Sciatic nerve (tissue), 2 donors: ENCODE measurements around the gene SCFD2. TPM values are rescaled to one million over a fixed set of nuclear protein-coding genes. Genes with fewer than 3 reads are reported as not detected.
"Not testable (repeated sequence)": the region's sequence is repeated elsewhere in the genome, so short reads cannot be mapped to it uniquely, and the experiment has no call there.

Experiments used
- ATAC-seq: fragments of 200-7000 bp; cut with Tn5 transposase; one replicate; pipeline ENCODE4 v1.9.1; 2020; ENCODE audit warnings: mild to moderate bottlenecking, moderate library complexity
- DNase-seq: peaks from one replicate; pipeline ENCODE4 v3.0.0-alpha.2; 2020; ENCODE audit warnings: low spot score
- intact Hi-C: fragments of 100-400 bp; cut with DNase I; formaldehyde crosslinking; loops from one replicate; pipeline ENCODE4 v1.14.2; 2022
- total RNA-seq: library from RNA; stranded (reverse); fragmentation: NEBNext Ultra II Directional; extraction: Animal tissue kit (Norgen Biotek cat#: 25700); gene quantifications from one replicate; pipeline ENCODE4 v1.2.1, GENCODE V29; 2021
- donor health status: DM: no; HTN: no; CAD: no.
- donor health status: DM: no; HTN: no; CAD: no.

The SCFD2 gene
- total RNA-seq, 1 donor from 2014 or later, result 16.3 TPM

DNA sequence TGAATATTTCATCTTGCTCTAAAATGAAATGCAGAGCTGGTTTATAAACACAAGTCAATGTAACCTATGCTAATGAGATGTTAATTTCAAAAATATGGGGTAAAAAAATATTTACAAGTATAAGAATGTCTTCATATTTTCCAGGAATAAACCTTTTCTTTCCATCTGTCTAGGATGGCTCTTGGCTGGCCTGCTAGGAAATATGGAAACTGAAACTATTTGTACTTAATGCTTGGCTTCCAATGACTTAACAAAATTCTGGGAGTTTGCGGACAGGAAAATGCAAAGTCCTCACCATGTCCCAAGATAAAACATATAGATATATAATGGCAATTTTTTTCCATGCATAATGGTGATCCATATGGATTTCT, 168.1 kb downstream of the SCFD2 start:
- intact Hi-C loops, result no loop called here
- DNase-seq (no peak), ATAC-seq (no peak)

DNA sequence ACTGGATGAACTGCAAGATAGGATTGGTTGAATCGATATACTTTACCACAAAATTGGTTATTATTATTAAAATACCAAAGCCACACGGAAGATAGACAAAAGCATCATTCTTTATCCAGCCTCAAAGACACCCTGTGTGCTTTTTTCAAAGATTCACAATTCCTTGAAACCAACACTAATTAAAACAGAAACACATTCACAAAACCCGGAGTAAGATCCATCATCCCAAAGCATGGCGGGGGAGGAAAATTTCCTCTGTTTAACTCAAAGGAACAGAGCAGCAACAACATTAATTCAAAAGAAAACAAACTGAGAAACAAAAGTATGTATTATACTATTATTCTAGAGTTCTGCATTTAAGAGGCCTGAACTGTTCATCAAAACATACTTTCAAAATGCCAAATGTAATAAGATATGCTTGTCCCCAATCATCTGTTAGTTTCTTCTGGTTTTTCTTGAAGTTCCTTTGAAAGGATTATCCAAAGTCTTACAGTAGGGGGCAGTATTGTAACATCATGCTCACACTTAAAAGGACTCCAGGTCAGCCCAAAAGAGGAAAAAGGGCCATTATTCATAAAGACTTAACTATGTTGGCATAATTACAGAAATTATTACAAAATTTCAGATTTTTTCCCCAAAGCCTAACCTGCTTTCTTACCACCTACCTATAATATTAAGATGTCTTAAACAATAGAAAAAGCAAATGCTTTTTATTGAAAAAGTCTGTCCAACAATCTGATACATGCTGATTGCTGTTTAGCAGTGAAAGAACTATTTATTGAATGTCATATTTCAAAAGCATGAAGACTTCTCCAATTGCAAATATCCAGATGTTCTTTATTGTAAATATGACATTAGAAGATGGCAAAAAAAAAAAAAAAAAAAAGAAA, 168.7 kb downstream of the SCFD2 start:
- DNase-seq, result no peak
- intact Hi-C loops, result no loop called here
- peak; percentile 88 for ATAC-seq

GRCh38 chr4:53195815-53196661, 169.8 kb downstream of the SCFD2 start:
- no peak for DNase-seq
- ATAC-seq, result no peak
- intact Hi-C loops, result no loop called here

- no peak for ATAC-seq
- intact Hi-C loops, result no loop called here
- no peak for DNase-seq
These were observed 171.1 kb downstream of the SCFD2 start for GRCh38 chr4:53194727-53195126.

DNA sequence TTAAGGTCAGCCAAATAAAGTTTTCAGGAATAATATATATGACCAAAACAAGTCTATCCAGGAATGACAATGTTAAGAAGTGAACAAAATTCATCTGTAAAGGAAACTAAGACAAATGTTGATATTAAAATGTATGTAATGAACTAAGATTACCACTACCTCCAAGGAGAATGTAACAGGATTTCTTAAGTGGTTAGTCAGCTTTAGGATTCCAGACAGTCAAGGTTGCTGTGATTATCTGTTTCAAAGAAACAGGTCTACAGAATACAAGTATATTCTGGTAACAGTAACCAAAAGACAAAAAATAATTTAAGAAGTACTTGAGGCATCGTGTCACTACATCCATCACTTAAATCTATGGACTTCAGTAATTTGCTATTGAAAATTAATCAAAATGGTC, 172.8 kb downstream of the SCFD2 start:
- ATAC-seq (no peak), DNase-seq (no peak)
- intact Hi-C loops, result no loop called here

DNA sequence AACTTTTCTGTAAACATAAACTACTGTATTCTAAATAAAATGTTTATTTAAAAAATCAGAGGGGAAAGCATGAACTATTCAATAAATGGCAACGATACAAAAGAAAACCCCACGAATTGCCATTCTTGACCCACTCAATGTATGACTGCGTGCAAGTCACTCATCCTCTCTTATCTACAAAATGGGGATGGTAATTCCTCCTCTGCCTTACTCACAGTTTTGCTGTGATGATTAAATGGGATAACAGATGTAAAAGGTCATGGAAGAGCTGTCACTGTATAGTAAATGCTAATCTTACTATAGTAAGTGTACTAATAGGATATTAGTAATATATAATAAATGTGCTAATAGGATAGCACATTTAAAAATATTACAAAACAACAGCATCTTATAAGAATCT, 173.4 kb downstream of the SCFD2 start:
- DNase-seq (no peak), ATAC-seq (no peak)
- intact Hi-C loops, result no loop called here

DNA sequence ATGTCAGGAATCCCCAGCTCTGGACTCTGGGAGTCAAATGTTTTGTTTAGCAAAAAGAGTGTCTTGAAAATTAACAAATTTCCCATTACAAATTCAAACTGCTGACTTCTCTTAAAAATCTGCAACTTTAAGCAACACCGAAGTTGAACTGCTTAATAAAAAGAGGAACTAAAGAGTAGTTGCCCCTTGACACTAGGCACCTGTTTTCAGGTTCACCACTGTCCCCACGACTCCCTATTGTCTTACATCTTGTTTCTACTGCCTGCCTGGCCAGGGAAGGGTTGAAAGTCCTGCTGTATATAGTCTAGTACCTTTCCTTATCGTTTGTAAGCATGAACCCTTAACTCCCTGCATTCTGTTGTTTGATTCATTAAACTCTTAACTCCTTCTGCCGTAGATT, 173.9 kb downstream of the SCFD2 start:
- intact Hi-C loops, result no loop called here
- DNase-seq (no peak), ATAC-seq (no peak)

DNA sequence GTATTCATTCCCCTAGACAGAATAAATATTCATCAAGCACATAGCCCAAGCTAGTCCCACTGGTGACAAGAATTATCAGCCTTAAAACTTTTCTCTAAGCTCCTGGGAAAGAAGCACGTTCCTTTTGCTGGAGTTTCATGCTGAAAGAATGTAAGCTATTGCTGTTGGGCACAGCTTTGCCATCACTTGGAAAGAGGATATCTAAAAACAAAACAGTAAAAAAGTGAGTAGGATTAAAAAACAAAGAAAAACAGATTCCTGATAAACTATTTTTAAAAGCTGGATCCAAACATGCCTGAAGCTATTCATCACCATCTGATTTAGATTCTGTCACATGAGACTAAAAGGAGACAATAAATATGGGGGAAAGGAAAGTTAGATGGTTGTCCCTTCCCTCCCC, 176.8 kb downstream of the SCFD2 start:
- ATAC-seq (no peak), DNase-seq (no peak)
- intact Hi-C loops, result no loop called here

DNA sequence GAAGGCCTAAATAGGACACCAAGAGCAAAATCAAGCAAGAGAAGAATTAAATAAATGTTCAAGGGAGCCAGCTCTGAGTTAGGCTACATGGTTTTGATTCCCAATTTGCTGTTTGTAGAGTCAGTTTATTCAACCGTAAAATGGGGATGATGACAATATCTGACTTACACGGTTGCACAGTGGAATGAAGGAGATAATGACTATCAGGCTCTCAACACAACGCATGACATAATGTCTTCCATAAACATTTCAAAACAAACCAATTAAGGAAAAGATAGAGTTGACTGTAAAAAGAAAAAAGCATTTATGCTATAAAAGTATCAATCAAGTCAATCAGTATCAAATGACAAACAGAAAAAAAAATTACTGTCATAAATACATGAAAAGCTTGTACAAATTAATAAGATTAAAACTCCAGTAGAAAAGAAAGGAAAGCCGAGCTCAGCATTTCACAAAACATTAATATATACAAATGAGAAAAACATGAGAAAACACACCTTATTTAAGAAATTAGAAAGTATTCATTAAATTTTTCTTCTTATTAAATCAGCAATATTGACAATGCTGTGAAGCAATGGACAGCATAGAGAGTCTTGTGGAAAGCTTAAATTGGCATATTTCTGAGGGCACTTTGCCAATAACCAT, 179.0 kb downstream of the SCFD2 start:
- intact Hi-C loops, result no loop called here

DNA sequence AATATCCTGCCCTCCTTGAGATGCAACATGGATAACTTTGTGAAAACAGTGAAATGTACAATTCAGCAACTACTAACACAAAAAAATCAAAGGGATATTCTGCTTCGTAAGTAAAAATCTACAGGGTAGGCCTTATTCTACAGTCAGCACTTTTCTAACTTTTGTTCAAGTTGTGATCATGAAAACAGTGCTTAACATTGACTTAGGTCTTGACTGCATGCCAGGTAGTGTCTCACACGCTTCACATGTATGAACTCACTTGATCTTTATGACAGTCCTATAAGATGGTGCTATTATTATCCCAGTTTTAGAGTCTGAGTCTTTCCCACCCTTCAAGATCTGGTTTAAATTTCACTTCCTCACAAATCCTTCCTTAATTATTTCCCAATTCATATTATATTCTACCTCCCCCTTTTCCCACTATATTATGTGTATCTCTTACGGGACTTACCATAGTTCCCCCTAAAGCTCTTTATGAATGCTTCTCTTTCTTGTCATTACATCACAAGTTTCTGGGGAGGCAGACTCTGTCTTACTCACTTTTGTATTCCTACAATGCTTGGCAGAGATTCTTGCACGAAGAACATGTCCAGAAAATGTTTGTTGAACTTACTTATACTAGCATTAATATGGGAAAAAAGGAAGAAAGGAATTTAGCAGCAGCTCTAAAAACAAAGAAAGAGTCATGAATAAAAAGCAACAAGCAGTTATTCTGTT, 179.8 kb downstream of the SCFD2 start:
- no peak for ATAC-seq
- no peak for DNase-seq
- intact Hi-C loops, result no loop called here

More for the DNA sequence above, 179.0 kb downstream of the SCFD2 start:
- DNase-seq, result no peak
- ATAC-seq, result no peak

DNA sequence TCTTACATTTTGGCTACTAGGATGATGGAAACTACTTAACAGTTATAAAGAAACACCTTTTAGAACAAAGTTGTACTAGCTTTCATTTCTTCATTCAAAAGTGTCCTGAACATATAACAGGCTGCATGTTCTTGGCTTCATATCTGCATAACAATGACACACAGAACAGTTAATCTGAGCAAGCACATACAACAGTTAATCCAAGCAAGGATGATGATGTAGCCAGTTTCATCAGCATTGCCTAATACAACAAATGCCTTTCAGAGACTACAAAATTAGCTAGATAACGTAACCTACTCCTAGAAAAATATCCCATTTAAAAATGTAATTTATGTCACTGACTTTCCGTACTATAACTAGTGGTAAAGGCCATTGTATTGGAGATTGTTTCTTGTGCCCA, 182.1 kb downstream of the SCFD2 start:
- DNase-seq (no peak), ATAC-seq (no peak)
- intact Hi-C loops, result no loop called here

- ATAC-seq, intact Hi-C loops, DNase-seq: not testable (repeated sequence)
These were observed 188.1 kb downstream of the SCFD2 start for GRCh38 chr4:53177751-53178150.

GRCh38 chr4:53175640-53176039, 190.2 kb downstream of the SCFD2 start:
- DNase-seq, result no peak
- intact Hi-C loops, result no loop called here
- no peak for ATAC-seq

- ATAC-seq (no peak), DNase-seq (no peak)
- intact Hi-C loops, result no loop called here
These were observed 191.0 kb downstream of the SCFD2 start for GRCh38 chr4:53174823-53175222.

DNA sequence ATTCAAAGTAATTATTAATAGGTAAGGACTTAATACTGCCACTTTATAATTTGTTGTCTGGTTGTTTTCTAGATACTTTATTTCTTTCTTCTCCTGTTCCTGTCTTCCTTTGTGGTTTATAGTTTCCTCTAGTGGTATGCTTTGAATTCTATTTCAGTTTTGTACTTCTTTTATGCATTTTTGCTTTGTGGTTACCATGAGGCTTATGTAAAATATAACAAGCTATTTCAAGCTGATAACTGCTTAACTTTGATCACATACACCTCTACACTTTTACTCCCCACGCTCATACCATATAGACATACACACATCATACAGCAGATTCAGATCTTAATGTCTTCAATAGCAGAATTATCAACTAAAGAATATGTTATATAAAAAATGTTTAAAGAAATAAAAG, 192.3 kb downstream of the SCFD2 start:
- DNase-seq, result no peak
- ATAC-seq, result no peak
- intact Hi-C loops, result no loop called here

- no peak for DNase-seq
- ATAC-seq, result no peak
- intact Hi-C loops, result no loop called here
These were observed 194.1 kb downstream of the SCFD2 start for GRCh38 chr4:53171797-53172196.

- DNase-seq, result no peak
These were observed 195.9 kb downstream of the SCFD2 start for GRCh38 chr4:53169695-53170617.

GRCh38 chr4:53168228-53168627, 197.6 kb downstream of the SCFD2 start:
- no peak for ATAC-seq
- DNase-seq, result no peak
- intact Hi-C loops, result no loop called here

More at GRCh38 chr4:53169695-53170617, 195.9 kb downstream of the SCFD2 start:
- intact Hi-C loops, result no loop called here
- ATAC-seq, result no peak
